Urinary bladder (tissue), 4 donors: ENCODE measurements around the gene ITGB6. TPM values are rescaled to one million over a fixed set of nuclear protein-coding genes. Genes with fewer than 3 reads are reported as not detected.

Experiments used
- DNase-seq: peaks from one replicate; pipeline ENCODE4 v3.0.0-alpha.2; 2015; ENCODE audit errors: extremely low spot score
- H3K27ac ChIP-seq: one replicate; pipeline ENCODE4 v1.5.1; 2013; ENCODE audit warnings: low read depth, mild to moderate bottlenecking, moderate library complexity
- H3K36me3 ChIP-seq: one replicate; pipeline ENCODE4 v1.6.1; 2013; ENCODE audit warnings: mild to moderate bottlenecking, moderate library complexity; ENCODE audit not compliant: insufficient read depth
- H3K4me1 ChIP-seq: one replicate; pipeline ENCODE4 v1.6.1; 2013; ENCODE audit warnings: mild to moderate bottlenecking, moderate library complexity; ENCODE audit not compliant: insufficient read depth
- H3K4me3 ChIP-seq: one replicate; pipeline ENCODE4 v1.5.1; 2013; ENCODE audit warnings: low read depth, low read length
- WGBS: extraction: QIAGEN DNeasy Blood & Tissue Kit; methylation state at CpG from one replicate; pipeline ENCODE4 v1.1.7; 2013; 5-methylcytosine and 5-hydroxymethylcytosine counted together
- polyA plus RNA-seq: library from polyadenylated mRNA; stranded (reverse); fragments of 200-250 nt; gene quantifications from one replicate; pipeline ENCODE4 v1.2.3, GENCODE V29; 2013
- total RNA-seq: library from RNA; depleted of rRNA; stranded (reverse); fragments of >200 nt; gene quantifications from one replicate; pipeline ENCODE4 v1.2.3, GENCODE V29; 2014
- donor health status: healthy with polysubstance abuse.
- donor health status: healthy.

The ITGB6 gene, protein sequence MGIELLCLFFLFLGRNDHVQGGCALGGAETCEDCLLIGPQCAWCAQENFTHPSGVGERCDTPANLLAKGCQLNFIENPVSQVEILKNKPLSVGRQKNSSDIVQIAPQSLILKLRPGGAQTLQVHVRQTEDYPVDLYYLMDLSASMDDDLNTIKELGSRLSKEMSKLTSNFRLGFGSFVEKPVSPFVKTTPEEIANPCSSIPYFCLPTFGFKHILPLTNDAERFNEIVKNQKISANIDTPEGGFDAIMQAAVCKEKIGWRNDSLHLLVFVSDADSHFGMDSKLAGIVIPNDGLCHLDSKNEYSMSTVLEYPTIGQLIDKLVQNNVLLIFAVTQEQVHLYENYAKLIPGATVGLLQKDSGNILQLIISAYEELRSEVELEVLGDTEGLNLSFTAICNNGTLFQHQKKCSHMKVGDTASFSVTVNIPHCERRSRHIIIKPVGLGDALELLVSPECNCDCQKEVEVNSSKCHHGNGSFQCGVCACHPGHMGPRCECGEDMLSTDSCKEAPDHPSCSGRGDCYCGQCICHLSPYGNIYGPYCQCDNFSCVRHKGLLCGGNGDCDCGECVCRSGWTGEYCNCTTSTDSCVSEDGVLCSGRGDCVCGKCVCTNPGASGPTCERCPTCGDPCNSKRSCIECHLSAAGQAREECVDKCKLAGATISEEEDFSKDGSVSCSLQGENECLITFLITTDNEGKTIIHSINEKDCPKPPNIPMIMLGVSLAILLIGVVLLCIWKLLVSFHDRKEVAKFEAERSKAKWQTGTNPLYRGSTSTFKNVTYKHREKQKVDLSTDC
- total RNA-seq, result 25.2 TPM
- polyA plus RNA-seq, result 4.6 TPM

- Histone ChIP-seq H3K4me3 (no peak within 1 kb of the TSS), H3K36me3 (no peaks in the 10 kb centered on the region), H3K27ac (no peak within 1 kb of the TSS), H3K4me1 (peaks cover 2% of the 10 kb centered on the region)
- WGBS, result 88% methylated on average over 9 of the region's 9 CpGs
- no peak for DNase-seq
Observed at GRCh38 chr2:160199683-160200389, at the start of gene ITGB6. ITGB6 (minus strand) TSS chr2:160200272; CDS start chr2:160200063, 209 bp downstream.

DNA sequence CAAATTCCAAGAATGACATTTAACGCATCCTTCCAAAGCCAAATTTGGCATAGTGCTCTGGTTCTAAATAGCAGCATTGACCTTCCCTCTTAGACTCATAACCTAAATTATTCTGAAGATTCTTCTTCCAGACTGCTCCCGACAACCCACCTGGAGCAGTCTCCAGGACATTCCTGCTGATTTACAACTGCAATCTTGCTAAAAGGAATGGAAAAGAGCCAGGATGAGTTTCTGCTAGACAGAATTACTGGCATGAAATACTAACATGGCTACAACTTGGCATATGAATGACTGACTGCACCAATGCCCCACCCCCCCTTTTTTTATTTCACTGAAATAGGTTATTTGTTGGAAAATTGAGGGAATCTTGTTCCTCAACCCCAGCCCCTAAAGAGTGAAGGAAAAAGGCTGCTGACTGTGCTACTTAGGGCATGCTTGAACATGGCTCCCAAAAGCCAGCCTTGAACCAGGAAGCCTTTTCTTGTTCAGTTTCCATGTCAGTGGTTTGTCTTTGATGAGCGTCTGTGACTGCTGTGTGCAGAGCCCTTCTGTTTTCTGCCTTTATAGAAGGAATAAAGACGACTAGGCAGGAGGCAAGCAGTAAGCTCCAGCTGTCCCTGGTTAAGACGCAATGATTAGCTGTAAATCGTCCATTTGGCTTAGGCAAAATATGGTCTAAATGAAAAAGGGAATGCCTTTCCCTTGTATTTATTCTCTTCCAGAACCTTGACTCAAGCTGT, 47.4 kb upstream of the ITGB6 start:
- Histone ChIP-seq H3K4me3 (no peak overlapping the region), H3K27ac (no peak overlapping the region), H3K4me1 (no peaks in the 10 kb centered on the region), H3K36me3 (no peaks in the 10 kb centered on the region)
- WGBS, result 76% methylated on average over 6 of the region's 6 CpGs
- DNase-seq, result no peak

DNA sequence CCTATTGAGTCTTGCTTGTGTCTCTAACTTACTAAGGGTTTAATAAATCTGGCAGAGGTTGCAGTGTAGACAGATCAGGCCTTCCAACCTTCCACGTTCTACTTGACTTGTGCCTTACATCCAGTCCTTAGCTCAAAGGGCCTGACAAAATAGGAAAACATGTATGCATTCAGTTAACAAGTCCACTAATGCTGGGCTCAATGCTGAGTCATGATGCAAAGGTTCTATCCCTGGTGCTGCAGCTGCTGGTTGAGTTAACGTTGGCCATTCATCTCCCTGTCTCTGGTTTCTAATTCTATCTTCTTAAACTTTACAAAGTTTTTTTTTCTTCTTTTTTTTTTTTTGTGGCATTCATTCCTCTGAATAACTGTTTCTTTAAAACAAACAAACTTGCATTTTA, 46.3 kb upstream of the ITGB6 start:
- no peak overlapping the region for H3K27ac ChIP-seq
- H3K4me1 ChIP-seq, result no peaks in the 10 kb centered on the region
- no peak overlapping the region for H3K4me3 ChIP-seq
- whole genome bisulfite sequencing, result 89% methylated on average over 2 of the region's 2 CpGs
- H3K36me3 ChIP-seq, result no peaks in the 10 kb centered on the region
- DNase-seq, result no peak

GRCh38 chr2:160245614-160246155, 45.6 kb upstream of the ITGB6 start:
- no peak for DNase-seq
- WGBS, result 93% methylated on average over 5 of the region's 5 CpGs
- H3K4me1 ChIP-seq, result no peaks in the 10 kb centered on the region
- H3K27ac ChIP-seq, result no peak overlapping the region
- H3K4me3 ChIP-seq, result no peak overlapping the region
- no peaks in the 10 kb centered on the region for H3K36me3 ChIP-seq

GRCh38 chr2:160242893-160243564, 43.0 kb upstream of the ITGB6 start:
- DNase-seq, result no peak
- Histone ChIP-seq H3K4me3 (no peak overlapping the region), H3K4me1 (peaks cover 2% of the 10 kb centered on the region), H3K36me3 (no peaks in the 10 kb centered on the region), H3K27ac (no peak overlapping the region)
- WGBS, result 54% methylated on average over 3 of the region's 3 CpGs

DNA sequence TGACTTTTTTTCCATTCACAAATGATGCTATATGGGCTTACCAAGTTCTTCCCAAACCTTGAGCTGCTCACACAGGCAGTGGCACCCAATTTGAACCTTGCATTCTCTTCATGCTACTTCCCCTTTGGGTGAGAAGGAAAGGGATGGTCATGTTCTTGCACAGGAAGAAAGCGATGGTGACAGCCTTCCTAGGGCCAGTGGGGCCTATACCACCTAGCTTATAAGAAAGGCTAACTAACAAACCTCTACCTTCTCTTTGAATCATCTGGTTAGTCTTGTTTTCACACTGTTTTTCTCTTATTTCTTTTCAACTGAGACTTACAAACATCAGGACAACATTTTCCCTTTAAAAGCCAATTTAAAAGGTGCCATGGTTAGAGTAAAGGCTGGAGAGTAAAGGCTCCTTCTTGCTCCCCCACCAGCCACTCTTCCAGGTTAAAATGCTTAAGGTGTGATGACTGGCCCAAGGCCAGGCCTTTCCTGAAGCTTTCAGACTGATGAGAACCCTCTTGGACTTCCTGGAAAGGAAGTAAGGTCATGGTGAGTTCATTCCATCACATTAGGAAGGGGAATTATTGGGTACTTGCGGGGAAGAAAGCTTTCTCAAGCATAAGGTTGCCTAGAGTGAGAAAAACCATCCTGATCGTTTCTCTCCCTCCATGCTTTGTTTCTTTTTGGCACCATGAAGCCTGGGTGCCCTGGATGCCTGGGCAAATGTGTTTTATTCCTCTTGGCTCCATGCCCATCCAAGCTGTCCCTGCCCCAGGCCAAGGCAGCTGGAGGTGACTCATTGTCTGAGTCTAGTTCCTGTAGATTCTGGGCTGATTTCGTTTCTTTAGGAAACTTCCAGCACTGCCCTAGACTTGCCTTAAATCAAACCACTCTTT, 41.4 kb upstream of the ITGB6 start:
- DNase-seq, result no peak
- Histone ChIP-seq H3K36me3 (no peaks in the 10 kb centered on the region), H3K4me3 (no peak overlapping the region), H3K4me1 (peaks cover 2% of the 10 kb centered on the region), H3K27ac (no peak overlapping the region)
- WGBS, result 72% methylated on average over 4 of the region's 4 CpGs

- Histone ChIP-seq H3K4me3 (no peak overlapping the region), H3K27ac (no peak overlapping the region), H3K36me3 (no peaks in the 10 kb centered on the region), H3K4me1 (peaks cover 2% of the 10 kb centered on the region)
- no peak for DNase-seq
- 80% methylated on average over 5 of the region's 5 CpGs for WGBS
Observed at GRCh38 chr2:160239436-160239835, 39.4 kb upstream of the ITGB6 start.

DNA sequence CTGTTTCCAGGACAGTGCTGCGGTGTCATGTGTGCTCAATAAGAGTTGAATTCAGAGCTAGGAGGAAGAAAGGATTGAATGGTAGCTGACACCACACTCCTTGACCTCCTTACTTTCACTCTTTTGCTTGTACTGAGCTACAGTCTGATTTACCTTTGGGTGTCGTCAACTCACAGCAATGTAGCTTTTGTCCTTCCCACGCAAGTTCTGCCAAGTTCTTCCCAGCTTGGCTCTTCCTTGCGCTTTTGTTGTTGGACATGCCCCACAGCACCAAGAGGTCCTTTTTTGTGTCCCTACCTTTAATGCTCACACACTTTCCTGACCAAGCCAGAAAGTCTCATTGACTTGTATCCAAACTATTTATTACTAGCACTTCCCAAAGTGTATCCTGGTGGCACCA, 38.3 kb upstream of the ITGB6 start:
- no peak overlapping the region for H3K4me3 ChIP-seq
- H3K4me1 ChIP-seq, result peaks cover 2% of the 10 kb centered on the region
- 89% methylated on average over 4 of the region's 4 CpGs for WGBS
- no peak for DNase-seq
- no peaks in the 10 kb centered on the region for H3K36me3 ChIP-seq
- H3K27ac ChIP-seq, result no peak overlapping the region

DNA sequence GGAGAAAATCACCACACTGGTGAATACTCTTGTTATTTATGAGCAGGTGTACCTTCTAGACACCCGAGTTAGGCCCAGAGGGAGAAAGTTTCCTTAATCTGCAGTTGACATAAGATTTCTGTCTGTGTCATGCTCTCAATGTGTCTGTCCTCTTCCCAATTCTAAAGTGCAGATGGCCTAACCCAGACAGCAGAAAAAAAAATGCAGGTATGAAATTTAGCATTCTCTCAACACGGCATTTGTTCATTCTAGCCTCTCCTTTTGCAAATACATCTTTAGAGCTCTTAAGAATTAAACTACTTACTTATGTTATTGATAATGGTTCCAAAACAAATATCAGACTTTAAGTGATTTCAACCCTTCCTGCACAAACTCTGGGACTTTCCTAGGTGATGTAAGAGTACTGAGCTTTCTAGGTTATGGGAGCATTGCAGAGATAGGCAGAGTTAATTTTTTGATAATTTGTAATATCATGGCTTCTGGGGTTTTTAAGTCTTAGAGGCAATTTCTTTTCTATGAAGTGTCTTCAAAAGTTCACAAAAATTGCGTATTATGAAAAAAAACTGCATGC, 32.9 kb upstream of the ITGB6 start:
- Histone ChIP-seq H3K4me3 (no peak overlapping the region), H3K27ac (no peak overlapping the region), H3K36me3 (no peaks in the 10 kb centered on the region), H3K4me1 (no peaks in the 10 kb centered on the region)
- WGBS, result 86% methylated on average over 3 of the region's 3 CpGs
- DNase-seq, result no peak

GRCh38 chr2:160229591-160229990, 29.5 kb upstream of the ITGB6 start:
- H3K4me3 ChIP-seq, result no peak overlapping the region
- WGBS, result 95% methylated on average over 1 of the region's 1 CpG
- H3K27ac ChIP-seq, result no peak overlapping the region
- H3K4me1 ChIP-seq, result no peaks in the 10 kb centered on the region
- no peaks in the 10 kb centered on the region for H3K36me3 ChIP-seq
- DNase-seq, result no peak

DNA sequence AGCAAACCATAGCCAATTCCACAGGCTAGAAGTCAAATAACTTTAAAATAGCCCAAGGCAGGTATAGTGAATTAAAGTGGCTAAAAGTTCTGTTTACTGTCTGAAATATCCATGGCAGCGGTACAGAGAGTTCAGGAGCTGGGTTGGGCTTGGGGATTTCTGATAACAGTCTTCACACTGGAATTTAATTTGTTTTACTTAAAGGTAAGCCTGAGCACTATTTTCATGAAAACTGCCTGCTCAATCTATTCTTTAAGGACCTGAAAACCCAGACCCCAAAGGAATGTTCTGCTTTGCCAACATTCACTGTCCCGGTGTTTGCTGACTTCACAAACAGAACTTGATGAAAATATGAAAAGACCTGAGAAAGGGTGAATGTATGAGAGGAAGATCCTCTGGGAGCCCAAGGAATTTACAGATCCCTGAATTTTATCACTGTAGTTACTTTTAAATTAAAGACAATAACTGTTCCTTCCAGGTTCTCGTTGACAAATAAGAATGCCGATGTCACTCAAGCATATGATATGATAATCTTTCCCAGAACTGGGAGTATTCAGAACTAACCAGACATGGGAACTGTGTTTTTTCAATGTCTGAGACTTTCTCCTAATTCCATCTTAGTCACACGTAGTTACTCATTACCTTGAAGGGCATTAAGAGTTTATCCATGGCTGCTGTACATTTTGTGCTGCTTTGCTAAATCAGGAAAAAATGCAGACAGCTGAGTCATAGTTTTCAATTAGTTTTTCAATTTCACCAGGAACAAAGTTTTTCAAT, 28.3 kb upstream of the ITGB6 start:
- no peak overlapping the region for H3K27ac ChIP-seq
- 57% methylated on average over 5 of the region's 5 CpGs for WGBS

More for the DNA sequence above, 28.3 kb upstream of the ITGB6 start:
- Histone ChIP-seq H3K4me3 (no peak overlapping the region), H3K4me1 (no peaks in the 10 kb centered on the region), H3K36me3 (no peaks in the 10 kb centered on the region)
- no peak for DNase-seq
